ENCODE results near the gene ELAVL3. TPM values are rescaled to one million over a fixed set of nuclear protein-coding genes. Genes with fewer than 3 reads are reported as not detected.

ELAVL3 gene
- total and polyA plus RNA-seq, 2 of the 8 experiments (the other 6 are each of a cell fraction or from before 2014, with no cell fraction given), result 0.80 to 1.0 TPM

DNA sequence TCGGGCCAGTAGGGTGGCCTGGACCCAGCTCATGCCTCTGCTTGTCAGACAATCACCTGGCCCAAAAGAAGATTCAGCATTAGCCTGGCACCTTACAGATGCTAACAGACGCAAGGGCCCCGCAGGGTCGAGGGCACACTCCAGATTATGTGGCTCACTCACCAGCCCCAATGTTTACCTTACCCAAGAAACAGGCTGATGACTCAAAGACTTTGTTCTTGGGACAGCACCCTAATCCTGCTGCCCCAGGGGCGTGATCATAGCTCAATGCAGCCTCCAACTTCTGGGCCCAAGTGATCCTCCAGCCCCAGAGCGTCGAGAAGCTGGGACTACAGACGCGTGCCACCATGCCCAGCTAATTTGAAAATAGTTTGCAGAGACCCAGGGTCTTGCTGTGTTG is 38.3 kb upstream of the ELAVL3 start (continued):
- TF ChIP-seq, protein P1, sequence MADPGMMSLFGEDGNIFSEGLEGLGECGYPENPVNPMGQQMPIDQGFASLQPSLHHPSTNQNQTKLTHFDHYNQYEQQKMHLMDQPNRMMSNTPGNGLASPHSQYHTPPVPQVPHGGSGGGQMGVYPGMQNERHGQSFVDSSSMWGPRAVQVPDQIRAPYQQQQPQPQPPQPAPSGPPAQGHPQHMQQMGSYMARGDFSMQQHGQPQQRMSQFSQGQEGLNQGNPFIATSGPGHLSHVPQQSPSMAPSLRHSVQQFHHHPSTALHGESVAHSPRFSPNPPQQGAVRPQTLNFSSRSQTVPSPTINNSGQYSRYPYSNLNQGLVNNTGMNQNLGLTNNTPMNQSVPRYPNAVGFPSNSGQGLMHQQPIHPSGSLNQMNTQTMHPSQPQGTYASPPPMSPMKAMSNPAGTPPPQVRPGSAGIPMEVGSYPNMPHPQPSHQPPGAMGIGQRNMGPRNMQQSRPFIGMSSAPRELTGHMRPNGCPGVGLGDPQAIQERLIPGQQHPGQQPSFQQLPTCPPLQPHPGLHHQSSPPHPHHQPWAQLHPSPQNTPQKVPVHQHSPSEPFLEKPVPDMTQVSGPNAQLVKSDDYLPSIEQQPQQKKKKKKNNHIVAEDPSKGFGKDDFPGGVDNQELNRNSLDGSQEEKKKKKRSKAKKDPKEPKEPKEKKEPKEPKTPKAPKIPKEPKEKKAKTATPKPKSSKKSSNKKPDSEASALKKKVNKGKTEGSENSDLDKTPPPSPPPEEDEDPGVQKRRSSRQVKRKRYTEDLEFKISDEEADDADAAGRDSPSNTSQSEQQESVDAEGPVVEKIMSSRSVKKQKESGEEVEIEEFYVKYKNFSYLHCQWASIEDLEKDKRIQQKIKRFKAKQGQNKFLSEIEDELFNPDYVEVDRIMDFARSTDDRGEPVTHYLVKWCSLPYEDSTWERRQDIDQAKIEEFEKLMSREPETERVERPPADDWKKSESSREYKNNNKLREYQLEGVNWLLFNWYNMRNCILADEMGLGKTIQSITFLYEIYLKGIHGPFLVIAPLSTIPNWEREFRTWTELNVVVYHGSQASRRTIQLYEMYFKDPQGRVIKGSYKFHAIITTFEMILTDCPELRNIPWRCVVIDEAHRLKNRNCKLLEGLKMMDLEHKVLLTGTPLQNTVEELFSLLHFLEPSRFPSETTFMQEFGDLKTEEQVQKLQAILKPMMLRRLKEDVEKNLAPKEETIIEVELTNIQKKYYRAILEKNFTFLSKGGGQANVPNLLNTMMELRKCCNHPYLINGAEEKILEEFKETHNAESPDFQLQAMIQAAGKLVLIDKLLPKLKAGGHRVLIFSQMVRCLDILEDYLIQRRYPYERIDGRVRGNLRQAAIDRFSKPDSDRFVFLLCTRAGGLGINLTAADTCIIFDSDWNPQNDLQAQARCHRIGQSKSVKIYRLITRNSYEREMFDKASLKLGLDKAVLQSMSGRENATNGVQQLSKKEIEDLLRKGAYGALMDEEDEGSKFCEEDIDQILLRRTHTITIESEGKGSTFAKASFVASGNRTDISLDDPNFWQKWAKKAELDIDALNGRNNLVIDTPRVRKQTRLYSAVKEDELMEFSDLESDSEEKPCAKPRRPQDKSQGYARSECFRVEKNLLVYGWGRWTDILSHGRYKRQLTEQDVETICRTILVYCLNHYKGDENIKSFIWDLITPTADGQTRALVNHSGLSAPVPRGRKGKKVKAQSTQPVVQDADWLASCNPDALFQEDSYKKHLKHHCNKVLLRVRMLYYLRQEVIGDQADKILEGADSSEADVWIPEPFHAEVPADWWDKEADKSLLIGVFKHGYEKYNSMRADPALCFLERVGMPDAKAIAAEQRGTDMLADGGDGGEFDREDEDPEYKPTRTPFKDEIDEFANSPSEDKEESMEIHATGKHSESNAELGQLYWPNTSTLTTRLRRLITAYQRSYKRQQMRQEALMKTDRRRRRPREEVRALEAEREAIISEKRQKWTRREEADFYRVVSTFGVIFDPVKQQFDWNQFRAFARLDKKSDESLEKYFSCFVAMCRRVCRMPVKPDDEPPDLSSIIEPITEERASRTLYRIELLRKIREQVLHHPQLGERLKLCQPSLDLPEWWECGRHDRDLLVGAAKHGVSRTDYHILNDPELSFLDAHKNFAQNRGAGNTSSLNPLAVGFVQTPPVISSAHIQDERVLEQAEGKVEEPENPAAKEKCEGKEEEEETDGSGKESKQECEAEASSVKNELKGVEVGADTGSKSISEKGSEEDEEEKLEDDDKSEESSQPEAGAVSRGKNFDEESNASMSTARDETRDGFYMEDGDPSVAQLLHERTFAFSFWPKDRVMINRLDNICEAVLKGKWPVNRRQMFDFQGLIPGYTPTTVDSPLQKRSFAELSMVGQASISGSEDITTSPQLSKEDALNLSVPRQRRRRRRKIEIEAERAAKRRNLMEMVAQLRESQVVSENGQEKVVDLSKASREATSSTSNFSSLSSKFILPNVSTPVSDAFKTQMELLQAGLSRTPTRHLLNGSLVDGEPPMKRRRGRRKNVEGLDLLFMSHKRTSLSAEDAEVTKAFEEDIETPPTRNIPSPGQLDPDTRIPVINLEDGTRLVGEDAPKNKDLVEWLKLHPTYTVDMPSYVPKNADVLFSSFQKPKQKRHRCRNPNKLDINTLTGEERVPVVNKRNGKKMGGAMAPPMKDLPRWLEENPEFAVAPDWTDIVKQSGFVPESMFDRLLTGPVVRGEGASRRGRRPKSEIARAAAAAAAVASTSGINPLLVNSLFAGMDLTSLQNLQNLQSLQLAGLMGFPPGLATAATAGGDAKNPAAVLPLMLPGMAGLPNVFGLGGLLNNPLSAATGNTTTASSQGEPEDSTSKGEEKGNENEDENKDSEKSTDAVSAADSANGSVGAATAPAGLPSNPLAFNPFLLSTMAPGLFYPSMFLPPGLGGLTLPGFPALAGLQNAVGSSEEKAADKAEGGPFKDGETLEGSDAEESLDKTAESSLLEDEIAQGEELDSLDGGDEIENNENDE (IDR thresholded peaks at IDR 0.05; ENCODE audit: insufficient replicate concordance, low read length), result no peak
- TF ChIP-seq MAFK (IDR thresholded peaks at IDR 0.05; ENCODE audit: low read depth, low read length), result no peak
